Tibial artery (tissue), 4 donors: ENCODE data around the gene IRX4.

Source experiments
- DNase-seq, 2 donors: peaks; one replicate each; pipeline ENCODE4 v3.0.0-alpha.2; 2019
- H3K27ac ChIP-seq, 2 donors: fragments of 200-600 bp; sonication (generic) in 1 of 2; 1 replicate in 1 of 2; 2 replicates in 1 of 2; pipeline ENCODE4 v1.5.1; 2018 to 2019; ENCODE audit warnings: mild to moderate bottlenecking in 1 of 2
- H3K27me3 ChIP-seq, 2 donors: fragments of 200-600 bp; sonication (generic) in 1 of 2; one replicate each; pipeline versions ENCODE4 v1.5.1 to v1.6.0; 2016 to 2019
- H3K36me3 ChIP-seq, 3 donors: fragments of 200-600 bp; sonication (generic) in 2 of 3; one replicate each; pipeline ENCODE4 v1.5.1; 2016 to 2019; ENCODE audit warnings: mild to moderate bottlenecking in 2 of 3
- H3K4me1 ChIP-seq, 4 donors: fragments of 200-600 bp; sonication (generic) in 2 of 4; 1 replicate in 3 of 4; 2 replicates in 1 of 4; pipeline ENCODE4 v1.5.1; 2016 to 2019
- H3K4me3 ChIP-seq, 2 donors: fragments of 200-600 bp; sonication (generic) in 1 of 2; 1 replicate in 1 of 2; 2 replicates in 1 of 2; pipeline ENCODE4 v1.5.1; 2018 to 2019; ENCODE audit warnings: mild to moderate bottlenecking in 2 of 2
- H3K9me3 ChIP-seq, 3 donors: fragments of 200-600 bp; sonication (generic) in 1 of 3; one replicate each; pipeline ENCODE4 v1.5.1; 2016 to 2019
- CTCF ChIP-seq, 2 experiments: fragments of 200-600 bp in 1 of 2; fragments of 450-650 bp in 1 of 2; IDR thresholded peaks; one replicate each; pipeline ENCODE4 v1.5.1; 2017 to 2019; ENCODE audit warnings: antibody characterized with exemption in 2 of 2, mild to moderate bottlenecking in 1 of 2, moderate library complexity in 1 of 2
- intact Hi-C: fragments of 100-400 bp; cut with DNase I; formaldehyde crosslinking; loops from one replicate; pipeline ENCODE4 v1.15.0; 2023; ENCODE audit warnings: low total_unique reads

The IRX4 gene

GRCh38 chr5:1858436-1858835 lies 24.3 kb downstream of the IRX4 start:
- TF ChIP-seq CTCF (IDR thresholded peaks at IDR 0.05): no peak
- DNase-seq: no peak
- H3K27ac ChIP-seq: no peak overlapping the region
- intact Hi-C loops: no loop called here
- no peak overlapping the region for H3K4me3 ChIP-seq
- peaks cover 0 to 47% of the 10 kb centered on the region in 2 donors for H3K27me3 ChIP-seq
- H3K9me3 ChIP-seq: no peaks in the 10 kb centered on the region
- H3K4me1 ChIP-seq: peaks cover 0 to 3% (median 0%) of the 10 kb centered on the region in 4 donors
- no peaks in the 10 kb centered on the region for H3K36me3 ChIP-seq

- no peaks in the 10 kb centered on the region for H3K9me3 ChIP-seq
- intact Hi-C loops: no loop called here
- no peak overlapping the region for H3K4me3 ChIP-seq
- H3K36me3 ChIP-seq: no peaks in the 10 kb centered on the region
- H3K27me3 ChIP-seq: peaks cover 0 to 41% of the 10 kb centered on the region in 2 donors
- no peak for TF ChIP-seq CTCF (IDR thresholded peaks at IDR 0.05)
- peaks cover 0 to 3% (median 0%) of the 10 kb centered on the region in 4 donors for H3K4me1 ChIP-seq
- DNase-seq: no peak
- no peak overlapping the region for H3K27ac ChIP-seq
Measured at GRCh38 chr5:1857256-1857600, 25.5 kb downstream of the IRX4 start.

- TF ChIP-seq CTCF (IDR thresholded peaks at IDR 0.05): no peak
- no peak for DNase-seq
- no peaks in the 10 kb centered on the region for H3K9me3 ChIP-seq
- no peak overlapping the region for H3K27ac ChIP-seq
- peaks cover 0 to 42% of the 10 kb centered on the region in 2 donors for H3K27me3 ChIP-seq
- H3K4me3 ChIP-seq: no peak overlapping the region
- intact Hi-C loops: no loop called here
- H3K36me3 ChIP-seq: no peaks in the 10 kb centered on the region
- peaks cover 0 to 3% (median 0%) of the 10 kb centered on the region in 4 donors for H3K4me1 ChIP-seq
Measured at GRCh38 chr5:1856596-1857255, 26.0 kb downstream of the IRX4 start.

GRCh38 chr5:1855596-1855995 lies 27.1 kb downstream of the IRX4 start:
- DNase-seq: no peak
- Histone ChIP-seq H3K4me1 (peaks cover 0 to 11% (median 0%) of the 10 kb centered on the region in 4 donors), H3K36me3 (no peaks in the 10 kb centered on the region), H3K9me3 (no peaks in the 10 kb centered on the region), H3K27ac (no peak overlapping the region), H3K4me3 (no peak overlapping the region), H3K27me3 (peaks cover 0 to 53% of the 10 kb centered on the region in 2 donors)
- TF ChIP-seq CTCF (IDR thresholded peaks at IDR 0.05): no peak
- intact Hi-C loops: no loop called here

- no peaks in the 10 kb centered on the region for H3K36me3 ChIP-seq
- intact Hi-C loops: no loop called here
- no peak for TF ChIP-seq CTCF (IDR thresholded peaks at IDR 0.05)
- H3K9me3 ChIP-seq: no peaks in the 10 kb centered on the region
- H3K27me3 ChIP-seq: peaks cover 0 to 58% of the 10 kb centered on the region in 2 donors
- H3K27ac ChIP-seq: no peak overlapping the region
- peaks cover 0 to 11% (median 0%) of the 10 kb centered on the region in 4 donors for H3K4me1 ChIP-seq
- DNase-seq: no peak
- no peak overlapping the region for H3K4me3 ChIP-seq
Measured at GRCh38 chr5:1855075-1855474, 27.6 kb downstream of the IRX4 start.
